ENCODE measurements around the gene IDH3G. TPM values are rescaled to one million over a fixed set of nuclear protein-coding genes. Genes with fewer than 3 reads are reported as not detected.

IDH3G gene
- polyA plus RNA-seq, 3 donors = 115 to 201 (median 130) TPM

DNA sequence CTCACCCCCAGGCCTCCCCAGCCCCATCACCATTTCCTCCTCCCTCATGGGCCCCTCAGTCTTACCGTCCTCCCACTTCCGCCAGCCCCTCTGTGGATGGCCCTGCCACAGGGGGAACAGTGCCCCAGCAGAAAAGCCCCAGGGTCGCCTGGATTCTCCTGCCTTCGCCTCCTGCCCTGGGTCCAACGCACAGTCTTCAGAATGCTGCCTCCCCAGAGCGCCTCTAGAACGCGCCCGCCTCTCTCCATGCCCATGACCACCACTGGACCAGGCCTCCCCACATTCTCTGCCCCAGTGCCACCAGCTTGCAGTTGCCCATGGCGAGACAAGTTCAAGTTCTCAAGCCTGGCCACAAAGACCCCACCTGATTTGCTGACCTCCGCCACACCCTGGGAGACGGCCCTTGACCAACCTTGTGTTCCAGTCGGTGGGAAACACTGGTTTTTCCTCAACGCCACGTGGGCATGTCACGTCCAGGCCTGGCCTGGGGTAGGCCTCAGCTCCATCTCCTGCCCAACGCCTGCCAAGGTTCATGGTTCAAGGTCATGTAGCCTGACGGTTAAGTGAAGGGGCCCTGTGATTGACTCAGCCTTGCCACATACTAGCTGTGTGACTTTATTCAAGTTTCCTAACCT lies 30.8 kb downstream of the IDH3G start:
- H3K4me3 Mint-ChIP-seq = no peak overlapping the region
- H3K36me3 Mint-ChIP-seq = no peaks in the 10 kb centered on the region
- H3K4me2 ChIP-seq (replicated peaks; ENCODE audit: extremely low read depth, low read length, poor library complexity, severe bottlenecking) = no peak overlapping the region
- intact Hi-C loops (cut with micrococcal nuclease) = loop anchor here (5.0 to 10.0 kb wide), 3 partner anchors 161 to 191 kb away; partner anchors contain the start of gene ARHGAP4 (in 1 of the 2)
- H4K20me1 ChIP-seq (ENCODE audit: insufficient read depth, low read length) = no peaks in the 10 kb centered on the region
- no peak overlapping the region for H3K27ac Mint-ChIP-seq
- H3K27me3 ChIP-seq (ENCODE audit: control insufficient read depth in 2 of 2, insufficient read depth in 2 of 2, low read length in 2 of 2) = no peaks in the 10 kb centered on the region
- H3K4me3 ChIP-seq (replicated peaks in 1 of 3; ENCODE audit: low read depth in 2 of 3, low read length in 3 of 3) = no peak overlapping the region
- no peaks in the 10 kb centered on the region for H3K79me2 ChIP-seq (ENCODE audit: insufficient read depth, low read length)
- TF ChIP-seq, protein P1, sequence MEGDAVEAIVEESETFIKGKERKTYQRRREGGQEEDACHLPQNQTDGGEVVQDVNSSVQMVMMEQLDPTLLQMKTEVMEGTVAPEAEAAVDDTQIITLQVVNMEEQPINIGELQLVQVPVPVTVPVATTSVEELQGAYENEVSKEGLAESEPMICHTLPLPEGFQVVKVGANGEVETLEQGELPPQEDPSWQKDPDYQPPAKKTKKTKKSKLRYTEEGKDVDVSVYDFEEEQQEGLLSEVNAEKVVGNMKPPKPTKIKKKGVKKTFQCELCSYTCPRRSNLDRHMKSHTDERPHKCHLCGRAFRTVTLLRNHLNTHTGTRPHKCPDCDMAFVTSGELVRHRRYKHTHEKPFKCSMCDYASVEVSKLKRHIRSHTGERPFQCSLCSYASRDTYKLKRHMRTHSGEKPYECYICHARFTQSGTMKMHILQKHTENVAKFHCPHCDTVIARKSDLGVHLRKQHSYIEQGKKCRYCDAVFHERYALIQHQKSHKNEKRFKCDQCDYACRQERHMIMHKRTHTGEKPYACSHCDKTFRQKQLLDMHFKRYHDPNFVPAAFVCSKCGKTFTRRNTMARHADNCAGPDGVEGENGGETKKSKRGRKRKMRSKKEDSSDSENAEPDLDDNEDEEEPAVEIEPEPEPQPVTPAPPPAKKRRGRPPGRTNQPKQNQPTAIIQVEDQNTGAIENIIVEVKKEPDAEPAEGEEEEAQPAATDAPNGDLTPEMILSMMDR (IDR thresholded peaks at IDR 0.05) = no peak
- no peaks in the 10 kb centered on the region for H3K36me3 ChIP-seq (replicated peaks in 1 of 2; ENCODE audit: control insufficient read depth in 1 of 2, insufficient read depth in 2 of 2, low read length in 2 of 2)
- H3K4me1 ChIP-seq (ENCODE audit: control insufficient read depth in 1 of 2, insufficient read depth in 2 of 2, low read length in 2 of 2) = peaks cover 0 to 5% of the 10 kb centered on the region in 2 donors
- DNase-seq = no peak
- H3K9ac ChIP-seq (ENCODE audit: insufficient read depth, low read length, poor library complexity, severe bottlenecking) = no peak overlapping the region
- H3K9me3 ChIP-seq (replicated peaks in 1 of 2; ENCODE audit: control insufficient read depth in 1 of 2, insufficient read depth in 1 of 2, low read length in 2 of 2) = no peaks in the 10 kb centered on the region
- peaks cover 18% of the 10 kb centered on the region for H3K4me1 Mint-ChIP-seq
- no peak overlapping the region for H3K27ac ChIP-seq (ENCODE audit: low read depth in 1 of 2, low read length in 2 of 2)
- H3K27me3 Mint-ChIP-seq (ENCODE audit: low read depth in 3 of 3) = peaks cover 0 to 20% (median 16%) of the 10 kb centered on the region in 3 donors
- H2AFZ ChIP-seq (ENCODE audit: insufficient read depth, low read depth, low read length, poor library complexity, severe bottlenecking) = no peak overlapping the region
- H3K9me3 Mint-ChIP-seq = peaks cover 0 to 3% (median 0%) of the 10 kb centered on the region in 7 donors
- 96% methylated on average over 14 of the region's 18 CpGs for WGBS (ENCODE audit: insufficient coverage)

DNA sequence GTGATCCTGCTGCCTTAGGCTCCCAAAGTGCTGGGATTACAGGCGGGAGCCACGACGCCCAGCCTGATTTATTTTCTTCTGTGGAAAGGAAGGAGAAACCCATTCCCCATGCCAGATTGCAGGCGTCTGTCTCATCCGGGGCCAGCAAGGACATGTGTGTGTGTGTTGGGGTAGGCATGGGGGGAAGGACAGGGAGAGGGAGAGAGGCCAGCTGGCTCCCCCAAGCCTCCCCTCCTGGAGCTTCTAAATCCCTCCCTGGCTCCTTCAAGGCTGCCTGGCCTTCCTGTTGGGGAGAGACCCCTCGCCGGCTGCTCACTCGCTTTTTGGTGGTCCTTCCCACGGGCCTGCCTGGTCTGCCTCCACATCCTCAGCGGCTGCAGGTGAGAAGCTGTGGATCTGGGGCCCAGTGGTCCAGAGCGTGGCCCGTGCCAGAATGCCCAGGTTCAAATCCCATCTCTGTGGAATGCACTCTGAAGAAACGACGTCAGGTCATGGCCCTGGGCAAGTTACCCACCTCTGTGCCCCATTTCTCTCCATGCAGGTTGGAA lies 31.5 kb downstream of the IDH3G start:
- Histone ChIP-seq H3K4me1 (ENCODE audit: control insufficient read depth in 1 of 2, insufficient read depth in 2 of 2, low read length in 2 of 2) (peaks cover 0 to 5% of the 10 kb centered on the region in 2 donors), H3K9me3 (replicated peaks in 1 of 2; ENCODE audit: control insufficient read depth in 1 of 2, insufficient read depth in 1 of 2, low read length in 2 of 2) (no peaks in the 10 kb centered on the region), H3K9ac (ENCODE audit: insufficient read depth, low read length, poor library complexity, severe bottlenecking) (no peak overlapping the region), H3K27ac (ENCODE audit: low read depth in 1 of 2, low read length in 2 of 2) (no peak overlapping the region), H3K4me3 (replicated peaks in 1 of 3; ENCODE audit: low read depth in 2 of 3, low read length in 3 of 3) (no peak overlapping the region), H3K27me3 (ENCODE audit: control insufficient read depth in 2 of 2, insufficient read depth in 2 of 2, low read length in 2 of 2) (peaks cover 0 to under 1% of the 10 kb centered on the region in 2 donors), H3K4me2 (replicated peaks; ENCODE audit: extremely low read depth, low read length, poor library complexity, severe bottlenecking) (no peak overlapping the region), H2AFZ (ENCODE audit: insufficient read depth, low read depth, low read length, poor library complexity, severe bottlenecking) (no peak overlapping the region), H3K79me2 (ENCODE audit: insufficient read depth, low read length) (no peaks in the 10 kb centered on the region), H3K36me3 (replicated peaks in 1 of 2; ENCODE audit: control insufficient read depth in 1 of 2, insufficient read depth in 2 of 2, low read length in 2 of 2) (no peaks in the 10 kb centered on the region), H4K20me1 (ENCODE audit: insufficient read depth, low read length) (no peaks in the 10 kb centered on the region)
- Mint-ChIP-seq H3K9me3 (peaks cover 0 to 3% (median 0%) of the 10 kb centered on the region in 7 donors), H3K4me1 (peaks cover 19% of the 10 kb centered on the region), H3K27me3 (ENCODE audit: low read depth in 3 of 3) (peaks cover 0 to 21% (median 12%) of the 10 kb centered on the region in 3 donors), H3K36me3 (no peaks in the 10 kb centered on the region), H3K4me3 (no peak overlapping the region), H3K27ac (no peak overlapping the region)
- intact Hi-C loops (cut with micrococcal nuclease) = loop anchor here (5.0 to 10.0 kb wide), 3 partner anchors 162 to 192 kb away; partner anchors contain the start of gene ARHGAP4 (in 1 of the 2)
- 100% methylated on average over 6 of the region's 14 CpGs for WGBS (ENCODE audit: insufficient coverage)
- TF ChIP-seq, protein P1 (IDR thresholded peaks at IDR 0.05) = no peak
- DNase-seq = no peak
